Mucosa of descending colon (tissue), 3 donors: Measurements from ENCODE around the gene VASP. TPM values are rescaled to one million over a fixed set of nuclear protein-coding genes. Genes with fewer than 3 reads are reported as not detected.
"Not testable (repeated sequence)": the region's sequence is repeated elsewhere in the genome, so short reads cannot be mapped to it uniquely, and the experiment has no call there.

Experiments
- ATAC-seq: fragments of 200-7000 bp; cut with Tn5 transposase; one replicate; pipeline ENCODE4 v1.9.1; 2020; ENCODE audit warnings: mild to moderate bottlenecking, moderate library complexity
- DNase-seq, 3 donors: peaks; one replicate each; pipeline ENCODE4 v3.0.0-alpha.2; 2020
- H3K36me3 ChIP-seq: fragments of 200-600 bp; one replicate; pipeline ENCODE4 v1.8.0; 2021; ENCODE audit warnings: low read depth, mild to moderate bottlenecking
- H3K4me1 ChIP-seq: fragments of 200-600 bp; one replicate; pipeline ENCODE4 v1.8.0; 2021; ENCODE audit warnings: low read depth, mild to moderate bottlenecking
- H3K4me3 ChIP-seq: fragments of 200-600 bp; one replicate; pipeline ENCODE4 v1.8.0; 2021; ENCODE audit warnings: mild to moderate bottlenecking
- H3K9me3 ChIP-seq: fragments of 200-600 bp; one replicate; pipeline ENCODE4 v1.8.0; 2021; ENCODE audit warnings: mild to moderate bottlenecking
- CTCF ChIP-seq: fragments of 200-600 bp; IDR thresholded peaks from one replicate; pipeline ENCODE4 v1.8.0; 2022; ENCODE audit warnings: antibody characterized with exemption, mild to moderate bottlenecking
- intact Hi-C, 2 donors: fragments of 100-400 bp; cut with DNase I in 1 of 2; cut with micrococcal nuclease in 1 of 2; formaldehyde crosslinking; loops; one replicate each; pipeline versions ENCODE4 v1.11.0 to v1.11.1; 2022; cut with DNase I, micrococcal nuclease
- total RNA-seq, 3 donors: library from RNA; stranded (reverse); fragmentation: NEBNext Ultra II Directional in 2 of 3; extraction: Animal tissue kit (Norgen Biotek cat#: 25700) in 2 of 3; gene quantifications; one replicate each; pipeline versions ENCODE4 v1.2.1 to v1.2.4, GENCODE V29; 2021 to 2023
- donor health status: DM: no; HTN: no; CAD: no; lungs with moderate emphysema.
- donor health status: DM: no; HTN: no; CAD: no.
- donor health status: DM: no; HTN: yes; CAD: no.

VASP gene
- total RNA-seq, 3 donors from 2014 or later: 190 to 252 (median 235) TPM

DNA sequence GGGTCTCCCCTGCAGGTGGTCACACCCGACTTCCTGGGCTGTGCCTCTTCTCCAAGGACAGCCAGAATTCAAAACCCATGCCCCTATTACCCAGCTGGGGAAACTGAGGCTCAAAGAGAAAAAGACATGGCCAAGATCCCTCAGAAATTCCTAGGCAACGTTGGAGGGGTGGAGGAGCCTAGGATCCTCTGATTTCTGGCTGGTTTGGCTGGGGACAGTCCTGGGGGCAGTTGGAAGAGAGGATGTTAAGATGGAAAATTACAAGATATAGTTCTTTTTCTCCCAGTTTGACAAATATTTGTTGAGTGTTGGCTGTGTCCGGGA, 2.4 kb downstream of the VASP start:
- no peak for DNase-seq
- H3K4me3 ChIP-seq: no peak overlapping the region
- intact Hi-C loops: loop anchor here in 1 of 2 donors (2.0 kb wide), 1 partner anchor 13 kb away; no protein-coding TSS in a partner anchor
- ATAC-seq: no peak
- no peaks in the 10 kb centered on the region for H3K36me3 ChIP-seq
- TF ChIP-seq CTCF: no peak
- H3K9me3 ChIP-seq: no peaks in the 10 kb centered on the region
- H3K4me1 ChIP-seq: peaks cover 60% of the 10 kb centered on the region

- H3K4me1 ChIP-seq: peaks cover 67% of the 10 kb centered on the region
- ATAC-seq, H3K36me3 ChIP-seq, H3K4me3 ChIP-seq, intact Hi-C loops, H3K9me3 ChIP-seq: not testable (repeated sequence)
- DNase-seq: peak in 2 of 3 donors; percentile 0 to 32
Measured at GRCh38 chr19:45510352-45510751, 3.1 kb downstream of the VASP start.

DNA sequence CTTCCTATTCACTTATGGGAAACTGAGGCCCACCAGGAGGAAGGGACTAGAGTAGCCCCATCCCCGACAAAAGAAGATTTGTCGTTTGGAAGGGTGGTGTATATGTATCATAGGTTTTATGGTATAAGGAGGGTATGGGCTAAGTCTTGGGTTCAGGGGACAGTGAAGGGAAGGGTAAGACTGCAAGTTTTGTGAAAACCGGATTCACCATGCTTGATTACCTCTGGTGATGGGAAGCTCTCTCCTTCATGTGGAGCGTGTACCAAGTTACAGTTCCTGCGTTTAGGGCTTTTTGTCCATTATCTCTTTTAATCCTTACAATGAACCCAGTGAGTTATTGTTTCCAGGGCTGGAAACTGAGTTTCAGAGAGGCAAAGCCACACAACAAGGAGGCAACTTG, 3.8 kb downstream of the VASP start:
- no peak for DNase-seq
- H3K36me3 ChIP-seq: no peaks in the 10 kb centered on the region
- TF ChIP-seq CTCF: no peak
- peaks cover 68% of the 10 kb centered on the region for H3K4me1 ChIP-seq
- no peak for ATAC-seq
- intact Hi-C loops: no loop called here
- H3K9me3 ChIP-seq: no peaks in the 10 kb centered on the region
- H3K4me3 ChIP-seq: no peak overlapping the region

DNA sequence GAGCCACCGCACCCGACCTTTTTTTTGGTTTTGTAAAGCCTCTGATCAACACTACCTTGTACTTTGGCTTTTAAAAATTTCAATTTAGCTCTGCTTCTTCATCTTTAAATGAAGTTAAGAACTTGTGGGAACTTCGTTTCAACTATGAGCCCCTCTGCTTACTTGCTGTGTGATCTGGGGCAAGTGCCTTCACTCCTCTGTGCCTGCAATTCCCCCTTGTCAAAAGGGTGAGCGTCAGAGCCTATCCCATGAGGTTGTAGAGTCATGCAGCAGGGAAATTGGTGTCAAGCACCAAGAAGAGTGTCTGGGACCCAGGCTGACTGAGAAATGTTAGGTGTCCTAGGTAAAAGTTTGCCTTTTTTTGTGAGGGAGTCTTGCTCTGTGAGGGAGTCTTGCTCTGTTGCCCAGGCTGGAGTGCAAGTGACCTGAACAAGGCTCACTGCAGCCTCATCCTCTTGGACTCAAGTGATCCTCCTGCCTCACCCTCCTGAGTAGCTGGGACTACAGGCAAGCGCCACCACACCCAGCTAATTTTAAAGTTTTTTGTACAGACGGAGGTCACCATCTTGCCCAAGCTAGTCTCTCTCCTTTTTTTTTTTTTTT, 5.7 kb downstream of the VASP start:
- peaks cover 70% of the 10 kb centered on the region for H3K4me1 ChIP-seq
- DNase-seq: peak; percentile 21 to 35 (median 31)
- no peaks in the 10 kb centered on the region for H3K9me3 ChIP-seq
- TF ChIP-seq CTCF: no peak
- H3K36me3 ChIP-seq: no peaks in the 10 kb centered on the region
- intact Hi-C loops: no loop called here
- no peak for ATAC-seq
- H3K4me3 ChIP-seq: no peak overlapping the region

DNA sequence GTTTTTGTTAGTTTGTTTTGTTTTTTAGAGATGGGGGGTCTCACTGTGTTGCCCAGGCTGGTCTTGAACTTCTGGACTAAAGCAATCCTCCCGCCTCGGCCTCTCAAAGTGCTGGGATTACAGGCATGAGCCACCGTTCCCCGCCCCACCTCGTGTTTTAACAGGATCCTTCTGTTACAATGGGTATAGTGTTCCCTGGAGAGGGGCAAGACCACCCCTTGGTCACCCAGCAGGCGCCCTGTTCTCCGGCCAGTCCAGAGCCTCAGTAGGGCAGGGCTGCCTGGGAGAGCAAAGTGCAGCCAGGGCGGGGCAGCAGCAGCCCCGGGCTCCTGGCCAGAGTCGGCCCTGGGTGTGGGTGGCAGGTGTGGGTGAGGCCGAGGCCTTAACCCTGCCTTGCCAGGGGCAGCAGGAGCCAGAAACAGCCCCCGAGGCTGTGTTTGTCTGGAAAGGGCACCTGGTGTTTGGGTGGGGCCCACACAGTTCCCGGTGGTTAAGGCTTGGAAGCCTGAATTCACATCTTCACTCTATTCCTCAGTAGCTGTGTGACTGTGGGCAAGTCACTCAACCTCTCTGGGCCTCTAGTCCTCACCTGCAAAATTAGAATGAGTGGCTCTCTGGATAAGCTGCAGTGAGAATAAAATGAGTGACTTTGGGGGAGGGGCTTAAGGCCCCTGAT, 7.2 kb downstream of the VASP start:
- H3K4me3 ChIP-seq: no peak overlapping the region
- H3K4me1 ChIP-seq: peaks cover 81% of the 10 kb centered on the region
- peak; percentile 87 for ATAC-seq
- peaks cover 5% of the 10 kb centered on the region for H3K36me3 ChIP-seq
- no peak for TF ChIP-seq CTCF
- intact Hi-C loops: no loop called here
- DNase-seq: peak; percentile 90 to 95 (median 94)
- H3K9me3 ChIP-seq: no peaks in the 10 kb centered on the region

DNA sequence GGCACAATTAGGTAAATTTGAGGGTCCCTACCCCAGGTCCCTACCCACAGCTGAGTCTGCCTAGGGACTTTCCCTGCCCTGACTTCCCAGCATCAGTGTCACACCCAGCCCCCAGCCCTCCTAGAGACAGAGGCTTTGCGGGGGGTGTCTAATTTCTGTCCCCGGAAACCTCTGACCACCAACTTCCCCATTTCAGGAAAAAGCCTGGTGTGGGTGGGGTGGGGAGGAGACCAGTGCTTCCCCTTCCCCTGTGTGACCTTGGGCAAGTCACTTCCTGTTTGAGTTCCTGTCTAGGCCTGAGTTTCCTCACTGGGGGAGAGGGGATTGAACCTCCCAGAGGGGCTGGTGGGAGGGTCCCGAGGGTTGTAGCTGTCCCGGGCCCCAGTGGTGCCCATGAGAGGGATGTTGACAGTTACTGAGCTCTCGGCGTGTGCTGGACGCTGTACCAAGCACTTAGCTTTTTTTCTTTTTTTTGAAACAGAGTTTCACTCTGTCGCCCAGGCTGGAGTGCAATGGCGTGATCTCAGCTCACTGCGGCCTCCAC, 7.9 kb downstream of the VASP start:
- intact Hi-C loops: no loop called here
- ATAC-seq (peak; percentile 42), DNase-seq (peak; percentile 59 to 73 (median 72))
- no peak for TF ChIP-seq CTCF
- peaks cover 75% of the 10 kb centered on the region for H3K4me1 ChIP-seq
- peaks cover 8% of the 10 kb centered on the region for H3K36me3 ChIP-seq
- no peaks in the 10 kb centered on the region for H3K9me3 ChIP-seq
- H3K4me3 ChIP-seq: no peak overlapping the region
